IPS DF 19.7 (cell line): ENCODE measurements around the gene CYB5RL.
"Not testable (repeated sequence)": the region's sequence is repeated elsewhere in the genome, so short reads cannot be mapped to it uniquely, and the experiment has no call there.

ENCODE experiments used
- DNase-seq: peaks from one replicate; pipeline ENCODE4 v3.0.0-alpha.2; 2013; ENCODE audit warnings: low read depth, low spot score

CYB5RL gene

DNA sequence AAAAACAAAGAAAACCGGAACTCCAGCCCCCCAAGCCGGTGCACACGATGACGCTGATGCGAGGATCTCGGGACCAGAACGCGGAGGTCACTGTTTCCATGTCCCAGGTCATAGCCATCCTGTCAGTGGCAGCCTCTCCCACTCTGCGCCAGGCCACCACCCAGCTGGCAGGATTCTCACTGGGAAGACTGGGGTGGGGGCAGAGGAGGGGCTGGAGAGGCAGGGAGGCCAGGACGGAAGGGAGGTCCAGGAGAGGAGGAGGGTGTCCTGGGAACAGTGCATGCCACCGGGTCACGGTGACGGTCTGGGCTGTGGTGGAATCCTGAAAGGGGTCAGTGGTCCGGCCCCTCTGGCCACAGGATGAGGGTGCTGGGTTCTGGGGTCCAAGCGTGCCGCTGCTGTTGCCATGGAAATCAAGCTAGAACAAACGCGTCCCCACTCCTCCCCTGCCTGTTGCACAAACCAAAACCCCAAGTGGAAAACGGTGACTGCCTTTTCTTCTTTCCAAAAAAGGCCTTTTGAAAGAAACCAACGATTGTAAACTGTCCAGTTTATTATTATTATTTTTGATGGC, 26.2 kb upstream of the CYB5RL start:
- no peak for DNase-seq

DNA sequence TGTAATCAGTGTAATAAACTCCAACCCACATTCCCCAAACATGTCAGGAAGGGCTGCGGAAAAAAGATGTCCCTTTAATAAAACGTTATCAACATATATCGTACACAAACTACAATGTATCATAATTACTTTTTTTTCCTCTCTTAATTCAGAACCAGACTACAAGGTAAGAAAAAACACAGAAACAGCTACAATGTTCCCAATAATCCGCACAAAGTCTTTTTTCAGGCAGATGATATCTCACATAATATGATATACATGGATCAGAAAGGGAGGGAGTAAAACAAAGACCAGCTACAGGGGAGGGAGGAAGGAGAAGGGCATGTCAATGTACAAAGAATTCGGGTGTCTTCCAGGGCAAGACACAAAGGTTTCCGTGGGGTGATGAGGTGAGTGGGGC, 25.5 kb upstream of the CYB5RL start:
- no peak for DNase-seq

DNA sequence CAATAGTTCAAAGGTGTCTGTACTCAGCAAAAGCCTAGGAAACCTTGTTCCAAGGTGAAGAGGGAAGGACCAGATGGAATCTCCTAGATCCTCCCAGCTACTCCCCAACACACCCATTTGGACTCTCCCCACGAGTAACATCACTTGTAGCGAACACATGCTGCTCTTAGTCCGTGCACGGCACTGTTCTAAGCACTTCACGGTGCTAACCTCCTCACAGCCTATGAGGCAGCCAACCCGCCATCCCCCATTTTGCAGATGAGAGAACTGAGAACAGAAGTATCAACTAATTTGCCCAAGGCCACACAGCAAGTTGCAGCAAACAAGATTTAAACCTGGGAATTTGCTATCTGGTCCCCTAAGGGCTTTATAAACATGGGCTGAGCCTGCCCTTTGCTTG, 24.4 kb upstream of the CYB5RL start:
- no peak for DNase-seq

DNA sequence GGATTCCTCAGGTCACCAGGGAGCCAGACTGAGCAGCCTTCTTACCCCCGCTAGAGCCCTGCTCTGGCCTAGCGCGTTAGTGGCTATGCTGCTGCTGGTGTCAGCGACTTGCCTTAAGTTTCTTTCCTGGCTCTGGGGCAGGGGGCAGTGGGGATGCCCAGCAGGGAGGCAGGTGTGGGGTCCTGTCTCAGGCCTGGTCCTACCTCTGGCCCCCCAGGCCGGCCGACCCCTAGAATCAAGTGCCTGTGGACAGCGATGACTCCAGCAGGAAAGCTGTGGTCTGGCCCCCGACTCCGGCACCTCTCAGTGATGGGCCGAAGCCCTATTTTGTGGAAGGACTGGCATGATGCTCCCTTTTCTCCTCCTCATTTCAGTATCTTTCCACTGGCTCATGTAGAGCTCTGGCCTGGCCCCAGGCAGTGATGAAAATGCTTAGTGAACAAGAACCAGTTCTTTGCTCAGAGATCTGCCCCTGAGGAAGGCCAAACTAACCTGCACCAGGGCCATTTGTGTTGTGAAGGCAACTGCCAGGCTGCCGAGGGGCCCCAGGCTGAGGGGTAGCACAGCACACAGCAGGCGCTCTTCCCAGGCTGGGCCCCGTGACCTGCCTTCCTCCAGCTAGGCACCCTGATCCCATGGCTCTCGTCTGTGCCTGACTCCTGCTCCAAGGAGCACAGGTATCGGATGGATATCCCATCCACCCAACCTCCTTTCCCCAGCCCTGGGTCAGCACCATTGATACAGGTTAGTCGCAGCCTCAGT, 23.8 kb upstream of the CYB5RL start:
- DNase-seq, result no peak

DNA sequence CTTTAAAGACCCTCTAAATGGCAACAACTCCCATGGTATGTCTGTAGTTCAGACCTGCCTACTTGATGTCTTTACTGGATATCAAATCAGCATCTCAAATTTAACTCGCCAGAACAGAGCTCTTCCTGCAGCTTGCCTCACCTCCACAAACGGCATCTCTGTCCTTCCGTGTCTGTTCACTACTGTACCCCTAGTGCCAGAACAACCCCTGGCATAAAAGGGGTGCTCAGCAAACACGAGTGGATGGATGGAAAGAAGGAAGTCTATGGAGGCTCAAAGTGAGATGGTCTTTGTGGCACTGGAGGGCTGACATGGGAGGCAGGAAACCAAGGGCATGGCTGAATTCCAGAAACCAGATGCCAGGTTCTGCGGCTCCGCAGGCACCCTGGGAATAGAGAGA, 22.9 kb upstream of the CYB5RL start:
- DNase-seq, result no peak

DNA sequence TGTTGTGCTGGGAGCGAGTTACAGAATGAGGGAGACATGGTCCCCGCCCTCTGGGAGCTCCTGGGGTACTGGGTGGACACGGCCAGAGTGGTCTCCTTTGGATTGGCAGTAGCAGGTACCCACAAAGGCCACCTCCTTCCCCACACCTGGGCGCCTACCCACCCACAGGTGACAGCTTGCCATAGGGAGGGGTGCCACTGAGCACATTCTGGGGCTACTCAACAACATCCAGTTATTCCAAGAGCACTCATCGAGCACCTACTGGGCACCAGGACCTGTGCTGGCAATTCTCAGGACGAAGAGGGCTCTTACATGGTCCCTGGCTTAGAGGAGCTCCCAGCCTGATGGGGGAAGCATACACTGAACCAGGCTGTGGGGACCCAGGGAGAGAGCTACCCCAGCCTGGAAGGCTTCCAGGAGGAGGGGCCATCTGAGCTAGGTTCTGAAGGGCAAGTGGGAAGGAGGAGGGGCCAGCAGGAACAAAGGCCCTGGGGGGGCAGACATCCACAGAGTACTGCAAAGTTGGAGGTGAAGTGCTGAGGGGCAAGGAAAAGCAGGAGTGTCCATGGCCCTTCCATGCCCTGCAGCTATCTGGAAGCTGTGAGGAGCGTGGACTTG, 22.1 kb upstream of the CYB5RL start:
- DNase-seq, result no peak

DNA sequence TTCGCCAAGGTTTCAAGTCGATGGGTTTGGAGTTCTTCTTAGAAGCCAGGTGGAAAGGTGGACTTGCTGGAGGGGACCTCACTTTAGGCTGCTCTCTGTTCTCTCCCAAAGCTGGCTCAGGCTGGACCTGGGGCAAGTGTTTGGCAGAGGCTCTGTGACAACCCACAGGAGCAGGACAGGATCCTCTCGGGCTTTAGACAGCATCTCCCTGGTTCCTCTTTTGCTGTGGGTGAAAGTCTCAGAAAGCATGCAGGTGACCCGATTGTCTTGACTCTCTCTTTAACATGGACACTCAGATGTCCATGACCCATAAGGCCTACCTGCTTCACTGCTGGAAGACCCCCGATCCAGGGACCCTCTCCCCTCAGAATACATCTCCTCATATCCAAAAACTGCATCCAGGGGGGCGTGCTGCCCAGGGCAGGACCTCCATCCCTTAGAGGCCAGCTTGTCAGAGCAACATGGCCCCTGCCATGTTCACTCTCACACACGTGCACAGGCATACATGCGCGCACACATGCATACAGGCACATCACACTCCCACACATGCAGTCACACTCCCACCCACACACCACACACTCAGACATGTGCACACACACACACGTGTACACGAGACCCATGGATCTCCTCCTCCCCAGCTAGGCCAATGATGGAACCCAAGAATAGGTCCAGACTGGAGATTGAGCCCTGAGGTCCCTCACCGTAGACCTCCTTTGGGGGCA, 21.4 kb upstream of the CYB5RL start:
- DNase-seq, result no peak

DNA sequence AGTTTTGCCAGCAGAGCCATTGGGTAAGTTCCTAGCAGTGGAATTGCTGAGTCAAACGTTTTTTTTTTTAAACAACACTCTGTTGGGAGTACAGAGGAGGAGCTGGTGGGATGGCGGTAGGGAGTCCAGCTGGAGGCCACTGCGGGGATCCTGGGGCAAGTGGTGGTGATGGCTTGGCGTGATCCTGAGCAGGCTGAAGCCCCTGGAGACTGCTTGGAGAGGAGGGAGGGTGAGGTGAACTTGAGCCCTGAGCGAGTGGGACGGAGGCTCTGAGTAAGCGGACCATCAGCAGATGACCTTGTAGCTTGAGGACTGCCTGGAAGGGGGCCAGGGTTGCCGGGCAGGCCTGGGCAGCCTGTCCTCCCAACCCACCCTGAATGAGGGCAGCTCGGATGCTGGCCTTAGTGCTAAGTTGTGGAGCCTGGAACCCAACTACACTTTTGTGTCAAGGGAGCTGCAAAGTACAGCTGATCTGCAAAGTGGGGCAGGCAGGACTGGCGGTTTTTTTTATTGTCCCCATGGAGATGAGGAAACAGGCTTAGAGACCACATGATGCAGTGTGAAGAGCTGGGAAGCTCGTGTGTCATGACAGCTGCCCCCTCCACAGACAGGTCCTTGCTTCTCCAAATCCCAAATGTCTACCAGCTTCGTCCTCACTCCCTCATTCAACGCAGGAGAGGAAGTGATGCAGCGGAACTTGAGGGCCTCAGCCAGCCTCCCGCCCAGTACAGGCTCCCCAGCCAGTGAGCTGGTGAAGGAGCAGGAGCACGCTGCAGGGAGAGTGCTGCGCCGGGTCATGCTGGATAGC, 20.4 kb upstream of the CYB5RL start:
- no peak for DNase-seq

DNA sequence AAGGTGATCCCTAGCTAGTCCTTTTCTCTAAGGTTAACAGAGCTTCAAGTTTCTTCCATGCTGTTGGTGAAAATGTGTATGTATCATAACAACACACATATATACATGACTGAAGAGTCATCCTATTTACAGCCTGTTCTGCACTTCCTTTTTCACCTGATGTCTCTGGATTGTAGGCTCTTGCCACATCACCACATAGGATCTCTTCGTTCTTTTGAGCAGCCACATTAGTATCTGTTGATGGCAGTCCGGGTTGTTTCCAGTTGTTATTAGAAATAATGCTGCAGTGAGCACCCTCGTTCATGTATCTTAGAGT, 19.8 kb upstream of the CYB5RL start:
- DNase-seq, result no peak

DNA sequence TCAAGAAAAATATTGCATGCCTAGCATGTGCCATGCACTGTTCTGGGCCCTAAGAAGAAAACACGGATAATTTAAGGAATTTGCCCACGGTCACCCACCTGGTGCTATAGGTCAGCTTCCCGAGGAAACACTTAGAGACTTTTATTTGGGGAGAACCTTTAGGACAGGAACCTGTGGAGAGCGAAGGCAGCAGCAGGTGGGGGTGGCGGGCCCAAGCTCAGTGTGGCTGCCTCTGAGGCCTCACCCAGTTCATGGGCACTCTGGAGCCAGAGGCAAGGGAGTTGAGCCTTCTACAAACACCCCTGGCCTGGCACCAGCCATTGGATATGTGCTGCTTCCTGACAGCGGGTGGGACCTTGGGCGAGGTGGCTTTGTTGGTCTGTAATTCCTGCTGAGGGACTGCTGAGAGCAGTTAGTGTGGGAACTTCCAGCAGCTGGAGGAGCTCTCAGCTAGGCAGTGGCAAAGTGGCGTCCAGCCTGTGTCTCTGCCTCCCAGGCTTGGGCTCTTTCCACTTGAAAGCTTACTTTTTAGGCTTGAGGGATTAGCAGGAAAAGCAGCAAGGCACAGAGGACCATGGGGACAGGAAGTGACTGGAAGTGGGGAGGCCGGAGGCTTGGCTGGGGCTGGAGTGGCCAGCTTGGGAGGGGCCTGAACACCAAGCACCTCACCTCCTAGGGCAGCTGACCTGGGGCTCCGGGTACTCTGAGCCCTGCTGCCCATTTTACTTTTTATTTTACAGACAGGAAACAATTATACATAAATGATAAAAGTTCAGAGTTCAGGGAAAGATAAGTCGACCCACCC, 19.3 kb upstream of the CYB5RL start:
- no peak for DNase-seq

DNA sequence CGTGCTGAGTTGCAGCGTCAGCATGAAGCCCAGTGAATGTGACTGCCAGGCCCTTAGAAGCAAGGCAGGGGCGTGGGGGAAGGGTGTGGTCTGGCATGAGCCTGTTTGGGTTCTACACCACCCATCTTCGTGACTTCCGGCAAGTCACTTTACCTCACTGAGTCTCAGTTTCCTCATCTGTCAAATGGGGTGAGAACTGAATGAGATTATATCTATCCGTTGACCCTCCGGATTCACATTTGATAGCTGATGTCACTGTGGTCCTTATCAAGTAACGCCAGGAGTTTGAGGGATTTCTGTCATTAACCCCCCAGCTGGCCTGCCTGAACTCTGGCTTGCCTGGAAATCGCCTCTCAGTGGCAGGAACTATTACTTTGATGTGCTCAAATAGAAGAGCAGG, 15.7 kb upstream of the CYB5RL start:
- DNase-seq, result no peak

DNA sequence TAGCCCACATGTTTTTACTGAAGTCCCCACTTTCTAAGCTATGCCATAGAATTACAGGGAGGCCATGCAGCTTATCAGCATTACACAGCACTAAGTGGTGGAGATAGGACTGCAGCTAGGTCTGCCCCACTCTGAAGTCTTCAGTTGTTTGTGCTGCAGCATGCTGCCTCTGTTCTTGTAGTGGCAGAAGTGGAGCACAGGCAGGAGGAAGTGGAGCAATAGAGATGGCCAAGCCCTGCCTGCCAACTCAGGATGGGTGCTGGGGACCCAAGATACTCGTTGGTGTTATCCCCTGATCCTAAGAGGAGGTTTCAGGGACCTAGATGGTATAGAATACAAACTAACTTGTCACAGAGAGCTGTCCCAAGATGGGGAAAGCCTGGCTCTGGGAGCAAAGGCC, 13.0 kb upstream of the CYB5RL start:
- DNase-seq, result no peak

DNA sequence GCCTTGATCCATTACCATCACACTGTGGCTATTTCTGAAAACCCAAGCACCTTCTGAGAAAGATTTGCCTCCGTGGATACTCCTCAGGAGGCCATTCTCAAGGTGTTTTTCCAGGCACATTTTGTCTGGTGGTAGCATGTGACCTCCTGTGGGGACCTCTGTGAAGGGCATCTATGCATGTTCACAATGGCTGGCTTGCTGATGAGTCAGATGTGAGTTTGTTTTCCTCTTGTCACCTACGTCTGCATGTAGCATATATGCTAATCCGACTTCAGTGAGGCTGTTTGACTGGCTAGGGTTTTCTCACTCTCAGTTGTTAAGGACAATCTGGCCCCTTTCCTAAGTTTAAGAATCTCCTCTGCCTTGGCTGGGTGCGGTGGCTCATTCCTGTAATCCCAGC, 8.1 kb upstream of the CYB5RL start:
- DNase-seq, result not testable (repeated sequence)

DNA sequence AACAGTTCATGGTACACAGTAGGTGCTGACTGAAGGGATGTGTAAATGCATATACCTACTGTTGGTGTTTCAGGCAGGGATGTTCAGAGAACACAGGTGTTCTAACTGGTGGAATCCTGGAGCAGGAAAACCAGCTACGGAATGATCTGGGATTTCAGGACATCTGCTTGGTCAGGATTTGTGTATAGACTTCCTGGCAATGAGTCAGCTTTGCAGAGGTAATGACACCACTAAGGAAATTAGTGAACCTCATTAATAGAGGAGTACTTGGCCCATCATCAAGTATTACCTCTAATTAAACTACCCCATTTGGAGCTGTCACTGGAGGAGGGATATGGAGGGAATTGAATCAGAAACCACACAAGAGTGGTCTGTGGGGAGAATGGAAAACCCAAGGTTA, 7.5 kb upstream of the CYB5RL start:
- no peak for DNase-seq

DNA sequence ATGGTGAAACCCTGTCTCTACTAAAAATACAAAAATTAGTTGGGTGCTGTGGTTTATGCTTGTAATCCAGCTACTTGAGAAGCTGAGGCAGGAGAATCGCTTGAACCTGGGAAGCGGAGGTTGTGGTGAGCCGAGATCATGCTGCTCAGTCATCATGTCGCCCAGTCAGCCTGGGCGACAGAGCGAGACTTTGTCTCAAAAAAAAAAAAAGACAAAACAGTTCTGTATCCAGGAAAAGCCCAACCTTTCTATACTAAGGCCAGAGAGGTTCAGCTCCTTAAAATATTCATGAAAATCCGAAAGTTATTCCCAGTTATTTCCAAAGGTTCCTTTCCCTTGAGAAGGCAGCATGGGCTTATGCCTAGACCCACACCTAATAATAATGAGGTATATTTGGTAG, 4.4 kb upstream of the CYB5RL start:
- DNase-seq, result no peak

DNA sequence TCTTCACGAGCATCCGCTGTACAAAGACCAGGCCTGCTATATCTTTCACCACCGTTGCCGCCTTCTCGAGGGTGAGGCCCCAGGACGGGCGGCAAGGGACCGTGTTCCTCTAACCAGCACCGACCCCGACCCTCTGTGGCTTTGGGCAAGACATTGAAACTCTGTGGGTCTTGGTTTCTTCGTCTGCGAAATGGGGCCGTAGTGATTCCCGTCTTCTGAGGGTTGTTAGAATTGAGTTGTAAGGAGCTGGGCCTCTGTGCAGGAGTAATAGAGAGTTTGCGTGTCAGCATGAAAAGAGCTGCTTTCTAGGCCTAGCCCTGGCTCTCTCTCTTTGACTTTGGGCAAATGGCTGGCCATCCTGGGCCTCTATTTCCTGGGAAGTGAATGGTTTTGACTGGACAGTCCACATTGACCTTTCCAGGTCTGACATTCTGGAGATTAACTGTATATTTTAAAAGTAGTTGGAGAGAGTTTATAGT, 728 bp upstream of the CYB5RL start:
- no peak for DNase-seq

DNA sequence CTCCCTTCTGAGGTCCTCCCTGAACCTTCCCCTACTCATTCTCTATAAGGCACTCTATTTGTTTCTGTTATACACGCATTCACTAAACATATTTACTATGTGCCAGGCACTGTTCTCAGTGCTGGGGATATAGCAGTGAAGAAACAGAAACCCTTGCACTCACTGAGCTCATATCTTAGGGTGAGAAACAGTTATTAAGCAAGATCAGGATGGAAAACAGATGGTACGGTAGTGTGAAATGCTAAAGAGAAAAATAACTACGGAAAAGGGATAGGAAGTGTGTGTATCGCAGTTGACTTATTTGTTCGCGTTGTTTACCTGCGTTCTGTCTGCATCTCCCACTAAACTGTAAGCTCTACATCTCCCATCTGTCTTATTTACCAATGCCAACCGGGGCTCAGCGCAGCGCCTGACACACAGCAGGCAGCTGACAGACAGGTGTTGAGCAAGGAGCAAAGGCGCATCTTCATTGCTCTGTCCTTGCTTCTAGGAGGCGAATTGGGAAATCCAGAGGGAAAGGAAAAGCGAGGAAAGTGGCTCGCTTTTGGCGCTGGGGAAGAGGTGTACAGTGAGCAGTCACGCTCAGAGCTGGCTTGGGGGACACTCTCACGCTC, 572 bp downstream of the CYB5RL start:
- DNase-seq, result no peak

DNA sequence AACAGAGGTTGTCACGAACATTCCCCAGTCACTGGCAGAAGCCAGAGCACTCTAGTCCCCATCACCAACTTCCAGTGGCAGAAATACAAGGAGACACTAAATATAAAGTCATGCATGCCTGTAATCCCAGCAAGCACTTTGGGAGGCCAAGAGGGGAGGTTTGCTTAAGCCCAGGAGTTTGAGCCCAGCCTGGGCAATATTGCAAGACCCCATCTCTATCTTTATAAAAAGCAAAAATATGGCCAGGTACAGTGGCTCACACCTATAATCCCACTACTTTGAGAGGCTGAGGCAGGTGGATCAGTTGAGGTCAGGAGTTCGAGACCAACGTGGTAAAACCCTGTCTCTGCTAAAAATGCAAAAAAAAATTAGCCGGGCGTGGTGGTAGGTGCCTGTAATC, 6.4 kb downstream of the CYB5RL start:
- no peak for DNase-seq

DNA sequence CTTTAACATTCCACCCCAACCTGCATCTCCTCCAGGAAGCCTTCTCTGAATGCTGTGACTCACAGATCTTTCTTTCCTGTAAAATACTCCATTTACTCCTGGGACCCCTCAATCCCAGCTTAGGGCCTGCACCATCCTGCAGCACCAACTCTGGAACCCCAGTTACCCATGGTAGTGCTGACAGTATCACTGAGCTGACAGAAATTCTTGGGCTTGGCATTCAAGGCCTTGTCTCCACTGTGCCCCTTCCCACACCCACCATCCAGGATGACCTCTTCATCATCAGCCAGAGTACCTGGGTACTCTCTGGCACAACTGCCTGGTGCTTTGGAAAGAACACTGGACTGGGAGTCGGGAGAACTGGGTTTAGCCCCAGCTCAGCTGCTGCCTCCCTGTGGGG, 8.3 kb downstream of the CYB5RL start:
- no peak for DNase-seq

DNA sequence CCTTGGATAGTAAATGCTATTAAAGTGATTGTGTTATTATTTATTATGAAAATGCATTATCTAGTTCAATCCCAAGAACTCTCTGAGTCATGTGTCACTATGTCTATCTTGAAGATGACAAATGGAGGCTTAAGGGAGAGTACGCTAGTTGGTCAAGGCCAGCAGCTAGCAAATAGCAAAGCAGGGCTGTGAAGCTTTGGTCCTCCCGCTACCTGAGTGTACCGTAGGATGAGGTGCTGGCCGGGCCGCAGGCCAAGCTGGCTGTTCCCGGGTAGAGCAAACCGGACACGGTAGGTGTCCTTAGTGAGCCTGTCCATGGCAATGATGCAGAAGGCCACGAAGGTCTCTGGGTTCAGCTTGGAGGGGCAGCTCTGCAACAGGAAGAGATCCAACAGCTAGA, 9.3 kb downstream of the CYB5RL start:
- DNase-seq, result no peak

DNA sequence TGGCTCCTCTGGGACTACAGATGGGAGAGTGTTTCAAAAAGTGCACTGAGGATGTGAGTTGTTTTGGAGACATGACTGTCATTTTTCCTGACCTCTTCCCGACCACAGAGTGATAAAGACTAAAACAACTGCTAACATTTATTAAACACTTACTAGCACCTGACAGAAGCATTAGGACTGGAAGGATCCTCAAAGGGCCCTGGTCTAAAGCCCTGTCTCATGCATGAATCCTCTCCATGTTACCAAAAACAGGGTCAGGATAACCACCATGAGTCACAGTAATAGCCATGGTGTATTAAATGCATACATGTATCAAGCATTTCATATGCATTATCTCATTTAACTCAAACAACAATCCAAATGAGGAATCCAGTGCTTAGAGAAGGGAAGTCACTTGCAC, 11.5 kb downstream of the CYB5RL start:
- DNase-seq, result no peak
